Stimulated activated memory B cell treated with anti-CD40 and anti-IgM and Interleukin-4, amounts not matched to agents 10 μg/mL and 1 μg/mL and 100 μg/mL, for 72 hours (primary cell): ENCODE data around the gene KATNAL1.

Experiments
- ATAC-seq: fragments of 150-1000 bp; cut with Tn5 transposase; 2 replicates; pipeline ENCODE4 v1.10.0; 2021
- H3K27ac Mint-ChIP-seq: one replicate; pipeline ENCODE4 v1.8.0; 2022; ENCODE audit warnings: mild to moderate bottlenecking, mixed read lengths
- H3K27me3 Mint-ChIP-seq: one replicate; pipeline ENCODE4 v1.8.0; 2022; ENCODE audit warnings: mixed read lengths
- H3K36me3 Mint-ChIP-seq: one replicate; pipeline ENCODE4 v1.8.0; 2022; ENCODE audit warnings: mixed read lengths
- H3K4me1 Mint-ChIP-seq: one replicate; pipeline ENCODE4 v1.8.0; 2022; ENCODE audit warnings: mixed read lengths
- H3K4me3 Mint-ChIP-seq: one replicate; pipeline ENCODE4 v1.8.0; 2022; ENCODE audit warnings: mild to moderate bottlenecking, moderate library complexity, mixed read lengths
- H3K9me3 Mint-ChIP-seq: one replicate; pipeline ENCODE4 v1.8.0; 2022; ENCODE audit warnings: mixed read lengths

KATNAL1 gene

GRCh38 chr13:30156826-30157615 lies 150.3 kb downstream of the KATNAL1 start:
- H3K4me3 Mint-ChIP-seq, result peak overlapping the region; percentile 2
- peaks cover 27% of the 10 kb centered on the region for H3K27me3 Mint-ChIP-seq
- no peaks in the 10 kb centered on the region for H3K9me3 Mint-ChIP-seq
- H3K36me3 Mint-ChIP-seq, result no peaks in the 10 kb centered on the region
- H3K4me1 Mint-ChIP-seq, result peaks cover 59% of the 10 kb centered on the region
- no peak for ATAC-seq
- peak overlapping the region; percentile 53 for H3K27ac Mint-ChIP-seq

GRCh38 chr13:30156270-30156669 lies 151.1 kb downstream of the KATNAL1 start:
- Mint-ChIP-seq H3K4me3 (no peak overlapping the region), H3K27me3 (peaks cover 27% of the 10 kb centered on the region), H3K4me1 (peaks cover 60% of the 10 kb centered on the region), H3K27ac (peak overlapping the region; percentile 28), H3K36me3 (no peaks in the 10 kb centered on the region), H3K9me3 (no peaks in the 10 kb centered on the region)
- ATAC-seq, result no peak

- Mint-ChIP-seq H3K4me1 (peaks cover 65% of the 10 kb centered on the region), H3K36me3 (no peaks in the 10 kb centered on the region), H3K27ac (peak overlapping the region; percentile 28), H3K4me3 (no peak overlapping the region), H3K9me3 (no peaks in the 10 kb centered on the region), H3K27me3 (peaks cover 27% of the 10 kb centered on the region)
- no peak for ATAC-seq
These were observed 152.4 kb downstream of the KATNAL1 start for GRCh38 chr13:30154931-30155330.

DNA sequence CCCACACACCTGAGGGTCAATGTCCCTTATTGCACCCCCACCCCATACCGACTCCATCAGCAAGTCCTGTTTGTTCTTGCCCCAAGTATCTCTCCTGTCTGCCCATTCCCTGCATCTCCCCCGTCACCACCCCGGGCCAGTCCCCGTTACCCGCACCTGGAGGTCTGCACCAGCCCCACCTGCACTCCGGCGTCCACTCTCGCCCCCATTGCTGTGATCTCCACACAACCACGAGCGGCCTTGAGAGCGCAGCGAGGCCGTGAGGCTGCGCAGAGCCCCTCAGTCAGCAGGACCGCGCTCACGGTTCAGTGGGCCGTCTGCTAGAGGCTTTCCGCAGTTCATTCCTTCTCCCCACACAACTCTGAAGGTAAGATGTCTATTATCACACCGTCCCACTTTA lies 152.8 kb downstream of the KATNAL1 start:
- H3K27me3 Mint-ChIP-seq, result peaks cover 27% of the 10 kb centered on the region
- H3K36me3 Mint-ChIP-seq, result no peaks in the 10 kb centered on the region
- H3K27ac Mint-ChIP-seq, result peak overlapping the region; percentile 44
- peaks cover 62% of the 10 kb centered on the region for H3K4me1 Mint-ChIP-seq
- H3K4me3 Mint-ChIP-seq, result no peak overlapping the region
- H3K9me3 Mint-ChIP-seq, result no peaks in the 10 kb centered on the region
- no peak for ATAC-seq

DNA sequence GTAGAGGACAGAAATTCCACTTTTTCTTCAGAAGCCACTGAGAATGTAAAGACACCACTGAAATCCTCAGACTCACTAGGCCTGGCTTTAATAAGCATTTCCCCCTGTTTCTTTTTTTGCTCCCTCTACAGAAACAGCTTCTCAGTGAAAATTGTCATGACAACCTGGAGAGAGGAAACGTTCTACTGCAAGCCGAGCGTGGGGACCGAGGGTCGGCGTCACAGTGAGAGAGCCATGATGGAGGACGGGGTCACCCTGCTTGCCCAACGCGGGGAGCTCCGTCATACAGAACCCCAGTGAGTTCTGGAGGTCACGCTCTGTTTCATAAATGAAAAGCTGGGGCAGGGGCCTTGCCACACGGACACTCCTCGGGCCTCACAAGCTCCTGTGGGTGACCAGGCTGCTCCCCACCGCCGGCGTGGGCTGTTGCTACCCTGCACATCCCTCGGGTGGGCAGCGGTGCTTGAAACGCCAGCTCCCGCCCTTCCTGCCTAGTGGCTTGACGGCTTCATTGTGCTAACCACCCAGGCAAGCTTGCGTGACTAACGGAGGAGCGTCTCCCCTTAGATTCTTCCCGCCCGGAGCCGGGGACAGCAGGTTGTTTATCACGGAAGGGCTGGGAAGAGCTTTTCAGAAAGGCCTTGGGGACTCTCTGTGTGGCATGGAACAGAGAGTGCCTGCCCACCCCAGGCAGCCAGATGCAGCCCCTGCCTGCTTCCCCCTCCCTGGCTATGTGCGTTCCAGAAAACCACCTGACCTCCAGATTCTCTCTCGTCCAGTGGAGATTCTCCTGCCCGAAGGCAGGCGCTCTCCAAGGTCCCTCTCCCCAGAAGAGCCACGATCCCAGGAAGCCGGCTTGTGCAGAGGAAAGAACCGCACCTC lies 153.6 kb downstream of the KATNAL1 start:
- H3K4me1 Mint-ChIP-seq, result peaks cover 55% of the 10 kb centered on the region

More for the DNA sequence above, 153.6 kb downstream of the KATNAL1 start:
- ATAC-seq, result peak; percentile 34
- peaks cover 27% of the 10 kb centered on the region for H3K27me3 Mint-ChIP-seq
- H3K27ac Mint-ChIP-seq, result peak overlapping the region; percentile 44
- H3K36me3 Mint-ChIP-seq, result no peaks in the 10 kb centered on the region
- H3K9me3 Mint-ChIP-seq, result no peaks in the 10 kb centered on the region
- H3K4me3 Mint-ChIP-seq, result peak overlapping the region; percentile 40
